GM06990 (cell line): ENCODE data around the gene EXTL1.

Experiments
- DNase-seq: peaks from one replicate; pipeline ENCODE4 v3.0.0-alpha.2; 2011; ENCODE audit not compliant: insufficient read length; ENCODE audit errors: extremely low read depth
- H3K27me3 ChIP-seq: replicated peaks from 2 replicates; pipeline ENCODE4 v1.6.0; 2011; ENCODE audit warnings: low read length; ENCODE audit not compliant: control insufficient read depth, insufficient read depth
- H3K36me3 ChIP-seq: 2 replicates; pipeline ENCODE4 v1.5.1; 2011; ENCODE audit warnings: low read length; ENCODE audit not compliant: control insufficient read depth, insufficient read depth
- H3K4me3 ChIP-seq: replicated peaks from 2 replicates; pipeline ENCODE4 v1.5.1; 2011; ENCODE audit warnings: low read depth, mild to moderate bottlenecking, control low read depth, low read length
- CTCF ChIP-seq: IDR thresholded peaks from 2 replicates; pipeline ENCODE4 v1.5.1; 2011; ENCODE audit warnings: low read length, control low read depth, mild to moderate bottlenecking, inconsistent platforms; ENCODE audit not compliant: insufficient read depth, poor library complexity, severe bottlenecking

The EXTL1 gene

DNA sequence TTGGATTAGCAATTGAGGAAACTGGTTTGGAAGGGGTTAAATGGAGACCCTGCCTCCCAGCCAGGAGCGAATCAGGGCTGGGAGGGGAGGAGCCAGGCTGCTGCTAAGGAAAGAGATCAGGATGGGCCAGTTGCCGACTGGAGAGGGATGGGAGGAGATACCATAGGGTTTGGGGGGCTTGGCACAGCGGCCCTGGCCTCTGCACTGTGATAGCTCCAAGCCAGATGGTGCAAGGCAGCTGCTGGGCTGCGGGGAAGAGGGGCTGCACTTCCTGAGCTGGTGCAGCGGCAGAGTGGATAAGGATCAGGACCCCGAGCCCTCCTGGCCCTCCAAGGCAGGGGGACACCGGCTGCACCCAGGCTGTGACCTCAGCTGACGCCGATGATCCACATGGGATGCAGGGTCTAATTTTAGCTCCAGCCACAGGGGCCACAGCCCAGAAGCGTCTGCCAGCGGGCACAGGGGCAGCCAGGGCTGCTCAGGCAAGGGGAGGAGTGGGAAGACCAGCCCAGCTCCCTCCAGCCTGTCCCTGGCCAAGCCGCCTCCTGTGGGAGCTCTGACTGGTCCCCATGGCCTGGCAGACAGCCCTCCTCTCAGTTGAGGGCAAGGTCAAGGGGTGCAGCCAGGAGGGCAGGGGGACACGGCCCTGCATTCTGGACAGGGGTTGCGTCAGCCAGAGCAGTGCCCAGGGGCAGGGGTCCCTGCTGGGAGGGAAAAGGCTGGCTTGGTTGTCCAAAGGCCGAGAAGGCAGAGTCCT, at the start of gene EXTL1:
TSS of gene EXTL1 (plus strand) at position 129 of the 757 bp plus-strand sequence. CDS start 872 bp downstream, outside the sequence.
- TF ChIP-seq CTCF, result no peak
- Histone ChIP-seq H3K36me3 (no peaks in the 10 kb centered on the region), H3K27me3 (peaks cover 2% of the 10 kb centered on the region; the same call in 1 of the 2 replicates), H3K4me3 (no peak within 1 kb of the TSS)
- no peak for DNase-seq

- Histone ChIP-seq H3K36me3 (peaks cover 6% of the 10 kb centered on the region), H3K27me3 (no peaks in the 10 kb centered on the region), H3K4me3 (no peak overlapping the region)
- no peak for TF ChIP-seq CTCF
- DNase-seq, result no peak
Observed at GRCh38 chr1:25971811-25972180, 49.8 kb upstream of the EXTL1 start.

DNA sequence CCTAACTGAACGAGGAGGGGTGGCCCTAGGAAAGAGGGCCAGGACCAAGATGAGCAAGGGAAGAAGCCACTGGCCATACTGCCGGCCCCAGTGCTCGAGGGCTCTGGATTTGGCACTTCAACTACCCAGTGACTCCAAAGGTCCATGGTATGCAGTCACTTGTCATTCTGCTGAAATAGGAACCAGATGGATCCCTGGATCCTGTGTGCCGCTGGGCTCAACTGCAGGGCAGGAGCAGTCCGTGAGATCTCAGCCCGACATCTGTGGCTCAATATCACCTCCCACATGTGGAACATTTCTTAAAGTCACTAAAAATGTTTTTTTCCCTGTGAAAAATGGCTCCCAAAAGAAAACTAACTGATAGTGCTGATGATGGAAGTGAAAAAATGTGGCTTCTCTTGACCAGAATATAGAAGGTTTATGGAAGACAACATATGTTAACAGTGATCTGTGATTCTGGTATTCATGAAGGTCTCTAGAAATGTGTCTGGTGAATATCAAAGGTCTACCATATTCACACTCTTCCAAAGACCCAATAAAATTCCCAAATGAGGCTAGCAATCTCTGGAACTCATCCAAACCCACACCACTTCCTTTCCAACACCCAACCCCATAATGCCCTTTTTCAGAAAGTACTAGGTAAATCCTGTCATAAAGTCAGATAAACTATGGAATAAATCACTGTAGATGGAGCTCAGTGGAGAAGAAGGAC, 47.8 kb upstream of the EXTL1 start:
- TF ChIP-seq CTCF, result no peak
- Histone ChIP-seq H3K27me3 (no peaks in the 10 kb centered on the region), H3K4me3 (no peak overlapping the region), H3K36me3 (peaks cover 6% of the 10 kb centered on the region)
- no peak for DNase-seq

- H3K4me3 ChIP-seq, result no peak overlapping the region
- no peaks in the 10 kb centered on the region for H3K27me3 ChIP-seq
- H3K36me3 ChIP-seq, result peaks cover 14% of the 10 kb centered on the region
- TF ChIP-seq CTCF, result no peak
- no peak for DNase-seq
Observed at GRCh38 chr1:25977801-25978200, 43.8 kb upstream of the EXTL1 start.

- no peak for TF ChIP-seq CTCF
- Histone ChIP-seq H3K27me3 (no peaks in the 10 kb centered on the region), H3K36me3 (peaks cover 16% of the 10 kb centered on the region), H3K4me3 (no peak overlapping the region)
- no peak for DNase-seq
Observed at GRCh38 chr1:25978403-25978802, 43.2 kb upstream of the EXTL1 start.

DNA sequence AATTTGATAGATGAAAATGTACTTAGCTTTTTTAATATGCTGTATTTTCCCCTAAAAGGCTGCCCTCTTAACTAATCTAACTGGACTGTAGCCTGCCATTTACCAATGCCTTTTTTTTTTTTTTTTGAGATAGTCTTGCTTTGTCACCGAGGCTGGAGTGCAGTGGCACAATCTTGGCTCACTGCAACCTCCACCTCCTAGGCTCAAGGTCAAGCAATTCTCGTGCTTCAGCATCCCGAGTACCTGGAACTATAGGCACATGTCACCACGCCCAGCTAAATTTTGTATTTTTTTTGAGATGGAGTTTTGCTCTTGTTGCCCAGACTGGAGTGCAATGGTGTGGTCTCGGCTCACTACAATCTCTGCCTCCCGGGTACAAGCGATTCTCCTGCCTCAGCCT, 42.4 kb upstream of the EXTL1 start:
- no peaks in the 10 kb centered on the region for H3K27me3 ChIP-seq
- H3K36me3 ChIP-seq, result peaks cover 16% of the 10 kb centered on the region
- no peak for TF ChIP-seq CTCF
- DNase-seq, result no peak
- no peak overlapping the region for H3K4me3 ChIP-seq
